Naive thymus-derived CD8-positive, alpha-beta T cell (primary cell): Measurements from ENCODE around the gene ZNF598. TPM values are rescaled to one million over a fixed set of nuclear protein-coding genes. Genes with fewer than 3 reads are reported as not detected.
A peak's percentile ranks its signal among the peaks of the same experiment; 100 is the strongest.

ENCODE experiments used
- ATAC-seq, 2 donors: fragments of 150-1000 bp; cut with Tn5 transposase in 1 of 2; sonication (Bioruptor Pico), chemical (Tn5 transposase) in 1 of 2; 1 replicate in 1 of 2; 2 replicates in 1 of 2; pipeline ENCODE4 v1.10.0; 2021; ENCODE audit warnings: mild to moderate bottlenecking in 2 of 2, moderate library complexity in 2 of 2
- POLR2A ChIA-PET: fragments of 350-600 bp; sonication (Branson Sonifier 250); formaldehyde crosslinking; loops from one replicate; lab custom pipeline; 2021; ENCODE audit warnings: antibody characterized with exemption; lab: Charles Lee
- DNase-seq, 10 donors: peaks; one replicate each; pipeline versions ENCODE4 v3.0.0 to v3.0.0-alpha.2; 2020 to 2022
- H3K27ac Mint-ChIP-seq, 10 donors: one replicate each; pipeline ENCODE4 v1.8.0; 2020 to 2022; ENCODE audit warnings: mild to moderate bottlenecking in 10 of 10, mixed read lengths in 10 of 10, moderate library complexity in 4 of 10, inconsistent platforms in 1 of 10
- H3K27me3 Mint-ChIP-seq, 5 donors: one replicate each; pipeline ENCODE4 v1.8.0; 2021 to 2022; ENCODE audit warnings: mixed read lengths in 5 of 5
- H3K36me3 Mint-ChIP-seq, 3 donors: one replicate each; pipeline ENCODE4 v1.8.0; 2020 to 2022; ENCODE audit warnings: mixed read lengths in 3 of 3, mild to moderate bottlenecking in 2 of 3, inconsistent platforms in 1 of 3
- H3K4me1 Mint-ChIP-seq, 4 donors: one replicate each; pipeline ENCODE4 v1.8.0; 2021 to 2022; ENCODE audit warnings: mixed read lengths in 4 of 4
- H3K4me3 Mint-ChIP-seq, 10 donors: one replicate each; pipeline ENCODE4 v1.8.0; 2020 to 2022; ENCODE audit warnings: mild to moderate bottlenecking in 10 of 10, mixed read lengths in 10 of 10, moderate library complexity in 6 of 10, inconsistent platforms in 1 of 10
- H3K9me3 Mint-ChIP-seq, 9 donors: one replicate each; pipeline ENCODE4 v1.8.0; 2020 to 2022; ENCODE audit warnings: mixed read lengths in 9 of 9, mild to moderate bottlenecking in 3 of 9, inconsistent platforms in 1 of 9, moderate library complexity in 1 of 9
- polyA plus RNA-seq, 3 donors: library from polyadenylated mRNA; unstranded; fragments of 300-500 nt; fragmentation: Illumina TruSeq; gene quantifications; one replicate each; pipeline ENCODE4 v1.2.3, GENCODE V29; 2021
- total RNA-seq, 8 experiments: library from RNA in 2 of 8; stranded (reverse) in 2 of 8; gene quantifications; one replicate each; pipeline ENCODE4 v1.2.3 and lab custom pipeline; 2021 to 2026

The ZNF598 gene
- total and polyA plus RNA-seq, 5 experiments from 2014 or later: 3.4 to 66.2 (median 10.0) TPM

DNA sequence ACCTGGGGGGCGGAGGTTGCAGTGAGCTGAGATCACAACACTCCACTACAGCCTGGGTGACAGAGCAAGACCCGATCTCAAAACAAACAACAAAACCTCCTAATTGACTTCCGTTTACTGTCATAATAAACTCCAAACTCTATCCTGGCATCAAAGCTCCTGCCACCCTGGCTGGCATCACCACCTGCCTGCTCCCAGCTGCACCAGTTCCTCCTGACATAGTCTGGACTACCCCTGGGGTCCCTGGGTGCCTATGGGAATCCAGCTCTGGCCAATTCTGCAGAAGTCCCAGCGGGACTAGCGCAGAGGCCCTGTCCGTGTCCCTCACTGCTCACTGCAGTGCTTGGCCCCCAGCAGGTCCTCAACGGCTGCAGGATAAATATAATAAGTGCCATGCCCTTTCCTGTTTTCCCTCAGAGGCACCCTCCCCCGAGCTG is 37.3 kb upstream of the ZNF598 start:
- no peak for DNase-seq
- H3K27ac Mint-ChIP-seq: peak overlapping the region in 9 of 10 donors; percentile 29 to 91 (median 74)
- ATAC-seq: no peak

DNA sequence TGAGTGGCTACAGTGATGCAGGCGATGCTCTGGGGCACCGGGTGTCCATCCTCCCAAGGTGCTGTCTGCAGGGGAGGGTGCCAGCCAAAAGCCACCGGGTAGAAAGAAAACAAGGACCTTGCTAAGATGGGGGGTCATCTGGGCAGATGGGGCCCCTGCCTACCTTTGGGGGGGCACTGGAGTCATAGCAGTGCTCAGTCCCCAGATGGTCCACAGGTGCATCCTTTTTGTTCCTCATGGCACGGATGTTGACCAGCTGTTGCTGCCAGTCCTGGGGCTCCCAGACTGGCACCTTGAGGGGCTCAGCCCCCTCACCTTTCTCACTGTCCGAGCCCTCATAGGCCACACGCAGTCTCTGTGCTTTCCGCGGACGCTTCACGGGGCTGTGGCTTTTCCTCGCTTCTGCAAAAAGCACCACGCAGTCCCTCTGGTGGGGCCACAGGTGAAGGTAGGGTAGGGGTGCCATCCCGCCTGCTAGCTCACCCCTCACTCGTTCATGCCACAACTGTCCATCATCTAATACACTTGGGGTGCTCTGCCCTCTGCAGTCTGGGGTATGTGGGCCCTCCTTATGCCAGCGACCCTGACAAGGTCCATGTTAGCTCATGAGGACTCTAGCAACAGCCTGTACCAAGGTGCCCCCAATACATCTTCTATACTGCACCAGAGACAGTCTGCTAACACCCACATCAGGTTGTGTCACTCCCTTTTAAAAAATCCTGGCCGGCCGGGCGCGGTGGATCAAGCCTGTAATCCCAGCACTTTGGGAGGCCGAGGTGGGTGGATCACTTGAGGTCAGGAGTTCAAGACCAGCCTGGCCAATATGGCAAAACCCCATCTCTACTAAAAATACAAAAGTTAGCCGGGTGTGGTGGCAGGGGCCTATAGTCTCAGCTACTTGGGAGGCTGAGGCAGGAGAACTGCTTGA is 36.6 kb upstream of the ZNF598 start:
- no peak for ATAC-seq
- H3K27ac Mint-ChIP-seq: peak overlapping the region in 1 of 10 donors; percentile 74
- H3K4me1 Mint-ChIP-seq: peaks cover 9 to 28% (median 21%) of the 10 kb centered on the region in 4 donors

More for the DNA sequence above, 37.3 kb upstream of the ZNF598 start:
- no peaks in the 10 kb centered on the region for H3K9me3 Mint-ChIP-seq
- peaks cover 9 to 29% (median 21%) of the 10 kb centered on the region in 4 donors for H3K4me1 Mint-ChIP-seq
- POLR2A ChIA-PET: interaction anchor here (0.6 to 2.5 kb wide), 7 partner anchors 16 to 108 kb away, joined by 3 to 36 read pairs (median 7); partner anchors contain the start of genes RPS2, TBL3, TRAF7 and ZNF598
- H3K4me3 Mint-ChIP-seq: peak overlapping the region; percentile 85 to 95 (median 93)
- peaks cover 0 to 16% (median 0%) of the 10 kb centered on the region in 3 donors for H3K36me3 Mint-ChIP-seq
- H3K27me3 Mint-ChIP-seq: no peaks in the 10 kb centered on the region

DNA sequence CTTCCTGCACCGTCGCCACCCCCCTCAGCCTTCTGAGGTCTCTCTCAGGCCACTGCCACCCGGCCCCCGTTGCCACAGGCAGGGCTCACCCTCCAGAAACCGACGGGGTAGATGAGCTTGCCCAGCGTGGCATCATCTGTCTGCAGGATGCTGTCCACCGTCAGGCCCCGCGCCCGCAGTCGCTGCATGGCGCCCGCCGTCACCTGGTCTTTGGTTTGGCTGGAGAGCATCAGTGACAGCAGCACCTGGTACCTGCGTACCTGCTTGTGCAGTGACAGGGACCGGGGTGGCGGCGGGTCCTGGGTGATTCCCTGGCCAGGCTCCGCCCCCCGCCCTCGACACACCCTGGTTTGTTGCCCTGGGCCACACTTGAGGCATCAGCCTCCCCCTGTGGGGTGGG is 34.9 kb upstream of the ZNF598 start:
- DNase-seq: no peak
- H3K27me3 Mint-ChIP-seq: no peaks in the 10 kb centered on the region
- no peaks in the 10 kb centered on the region for H3K9me3 Mint-ChIP-seq
- no peak overlapping the region for H3K4me3 Mint-ChIP-seq
- no peak for ATAC-seq
- peaks cover 8 to 23% (median 21%) of the 10 kb centered on the region in 4 donors for H3K4me1 Mint-ChIP-seq
- H3K36me3 Mint-ChIP-seq: no peaks in the 10 kb centered on the region
- peak overlapping the region in 1 of 10 donors; percentile 27 for H3K27ac Mint-ChIP-seq
- POLR2A ChIA-PET: interaction anchor here (0.6 to 0.7 kb wide), 2 partner anchors 9 to 661 kb away, joined by 3 to 5 read pairs; no protein-coding TSS in a partner anchor

More for the DNA sequence above, 36.6 kb upstream of the ZNF598 start:
- H3K9me3 Mint-ChIP-seq: no peaks in the 10 kb centered on the region
- H3K4me3 Mint-ChIP-seq: peak overlapping the region; percentile 85 to 95 (median 93)
- POLR2A ChIA-PET: interaction anchor here (0.6 to 2.5 kb wide), 8 partner anchors 15 to 108 kb away, joined by 3 to 36 read pairs (median 6); partner anchors contain the start of genes RPS2, TBL3, TRAF7 and ZNF598
- peaks cover 0 to 9% (median 0%) of the 10 kb centered on the region in 3 donors for H3K36me3 Mint-ChIP-seq
- no peak for DNase-seq
- H3K27me3 Mint-ChIP-seq: no peaks in the 10 kb centered on the region

DNA sequence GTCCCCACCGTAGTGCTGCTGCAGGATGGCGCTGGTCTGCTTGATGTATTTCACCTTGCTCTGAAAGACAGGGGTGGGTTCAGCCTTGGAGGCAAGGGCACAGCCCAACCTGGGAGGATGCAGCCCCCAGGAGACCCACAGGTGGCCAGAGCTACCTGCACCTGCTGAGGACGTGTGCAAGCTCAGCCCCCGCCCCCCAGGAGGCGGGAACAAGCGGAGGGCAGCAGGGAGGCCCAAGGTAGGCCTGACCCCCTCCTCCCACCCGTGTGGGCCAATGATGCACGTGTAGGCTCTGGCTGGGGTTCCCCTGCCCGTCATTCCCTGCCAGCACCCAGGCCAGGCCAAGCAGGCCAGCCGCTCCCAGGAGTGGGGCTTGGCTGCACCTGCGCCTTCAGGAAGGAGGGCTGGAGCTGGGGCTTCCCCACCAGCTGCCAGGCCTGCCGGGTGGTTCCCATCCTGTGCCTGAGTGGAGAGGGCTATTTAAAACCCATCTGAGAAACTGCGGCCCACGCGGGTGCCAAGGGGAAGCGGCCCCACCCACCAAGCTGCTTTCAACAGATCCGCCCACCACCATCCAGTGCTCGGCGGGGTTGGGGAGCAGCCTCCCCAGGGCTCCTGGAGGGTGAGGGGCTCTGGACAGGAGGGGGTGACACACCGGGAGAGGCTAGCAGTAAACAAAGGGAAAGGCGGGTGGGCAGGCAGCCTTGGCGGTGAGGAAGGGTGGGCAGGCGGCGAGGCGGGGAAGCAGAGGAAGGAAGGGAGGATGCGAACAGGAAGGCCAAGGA is 34.2 kb upstream of the ZNF598 start:
- ATAC-seq (no peak), DNase-seq (no peak)
- POLR2A ChIA-PET: interaction anchor here (0.6 to 0.9 kb wide), 3 partner anchors 8 to 111 kb away, joined by 3 read pairs; no protein-coding TSS in a partner anchor
- H3K4me1 Mint-ChIP-seq: peaks cover 8 to 19% (median 17%) of the 10 kb centered on the region in 4 donors
- H3K27ac Mint-ChIP-seq: no peak overlapping the region
- H3K4me3 Mint-ChIP-seq: no peak overlapping the region
- H3K9me3 Mint-ChIP-seq: no peaks in the 10 kb centered on the region
- no peaks in the 10 kb centered on the region for H3K36me3 Mint-ChIP-seq
- no peaks in the 10 kb centered on the region for H3K27me3 Mint-ChIP-seq

DNA sequence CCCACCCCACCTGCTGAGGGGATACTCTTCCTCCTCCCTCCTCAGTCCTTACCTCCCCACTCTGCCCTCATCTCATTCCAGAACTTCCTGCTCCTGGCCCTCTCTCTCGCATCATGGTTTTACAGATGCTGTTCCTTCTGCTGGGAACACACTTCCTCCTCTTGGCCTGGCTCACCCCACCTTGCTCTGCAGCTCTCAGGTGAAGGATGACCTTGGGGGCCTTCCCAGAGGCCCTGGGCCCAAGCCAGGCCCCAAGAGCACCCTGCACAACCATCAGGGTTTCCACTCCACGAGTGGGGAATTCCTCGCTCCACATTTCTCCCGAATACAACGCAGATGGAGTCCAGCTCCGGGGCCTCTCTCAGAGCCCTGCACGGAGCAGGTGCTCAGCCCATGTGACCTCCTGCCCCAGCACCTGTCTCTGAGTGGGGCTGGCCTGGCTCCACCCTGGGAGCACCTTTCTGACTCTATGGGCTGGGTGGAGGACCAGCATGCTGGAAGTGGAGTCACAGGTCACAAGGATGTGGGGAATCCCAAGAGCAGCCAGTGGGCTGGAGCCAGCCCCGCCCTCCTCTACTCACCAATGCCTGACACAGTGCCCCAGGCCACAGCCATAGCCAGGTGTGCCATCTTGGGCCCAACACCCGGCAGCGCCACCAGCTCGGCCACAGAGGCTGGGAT is 33.5 kb upstream of the ZNF598 start:
- Mint-ChIP-seq H3K4me1 (peaks cover 8 to 13% (median 10%) of the 10 kb centered on the region in 4 donors), H3K36me3 (no peaks in the 10 kb centered on the region), H3K4me3 (no peak overlapping the region), H3K9me3 (no peaks in the 10 kb centered on the region), H3K27ac (peak overlapping the region in 1 of 10 donors; percentile 14), H3K27me3 (no peaks in the 10 kb centered on the region)
- no peak for ATAC-seq
- DNase-seq: no peak
- POLR2A ChIA-PET: interaction anchor here (0.6 to 0.9 kb wide), 2 partner anchors 19 to 112 kb away, joined by 3 read pairs; no protein-coding TSS in a partner anchor

DNA sequence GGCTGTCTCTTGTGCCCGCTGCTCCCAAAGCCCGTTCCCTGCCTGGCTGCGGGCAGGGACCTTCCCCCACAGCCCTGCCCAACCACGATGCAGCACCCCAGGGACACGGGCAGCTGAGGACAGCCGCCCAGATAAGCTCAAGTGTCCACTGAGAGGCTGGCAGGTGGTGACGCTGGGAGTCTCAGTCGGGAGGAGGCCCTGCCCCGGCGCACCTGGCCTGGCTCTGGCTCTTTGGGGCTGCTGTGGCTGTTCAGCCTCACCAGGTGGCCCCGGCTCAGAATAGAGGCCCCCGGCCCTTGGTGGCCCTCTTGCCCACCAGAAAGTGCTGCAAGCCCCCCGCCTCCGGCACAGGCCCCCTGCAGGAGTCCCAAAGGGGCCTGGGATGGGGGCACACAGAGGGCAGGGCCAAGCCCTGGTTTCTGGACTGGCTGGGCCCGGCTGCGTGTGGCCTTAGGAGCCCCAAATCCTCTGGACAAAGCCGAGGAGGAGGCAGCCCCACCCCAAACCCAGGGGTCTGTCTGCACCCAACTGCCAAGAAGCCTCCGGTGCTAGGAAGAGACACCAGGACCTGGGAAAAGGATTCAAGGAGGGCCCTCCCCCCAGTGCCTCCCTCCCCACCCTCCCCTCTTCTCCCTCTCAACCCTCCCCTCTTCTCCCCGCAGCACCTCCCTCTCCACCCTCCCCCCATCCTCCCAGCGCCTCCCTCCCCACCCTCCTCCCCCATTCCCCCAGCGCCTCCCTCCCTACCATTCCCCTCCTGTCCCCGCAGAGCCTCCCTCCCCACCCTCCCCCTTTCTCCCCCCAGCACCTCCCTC is 32.8 kb upstream of the ZNF598 start:
- H3K36me3 Mint-ChIP-seq: no peaks in the 10 kb centered on the region
- ATAC-seq (no peak), DNase-seq (no peak)
- H3K9me3 Mint-ChIP-seq: no peaks in the 10 kb centered on the region
- H3K4me3 Mint-ChIP-seq: no peak overlapping the region
- no peak overlapping the region for H3K27ac Mint-ChIP-seq
- H3K27me3 Mint-ChIP-seq: no peaks in the 10 kb centered on the region
- POLR2A ChIA-PET: no interaction called here
- H3K4me1 Mint-ChIP-seq: peaks cover 8 to 12% (median 9%) of the 10 kb centered on the region in 4 donors

DNA sequence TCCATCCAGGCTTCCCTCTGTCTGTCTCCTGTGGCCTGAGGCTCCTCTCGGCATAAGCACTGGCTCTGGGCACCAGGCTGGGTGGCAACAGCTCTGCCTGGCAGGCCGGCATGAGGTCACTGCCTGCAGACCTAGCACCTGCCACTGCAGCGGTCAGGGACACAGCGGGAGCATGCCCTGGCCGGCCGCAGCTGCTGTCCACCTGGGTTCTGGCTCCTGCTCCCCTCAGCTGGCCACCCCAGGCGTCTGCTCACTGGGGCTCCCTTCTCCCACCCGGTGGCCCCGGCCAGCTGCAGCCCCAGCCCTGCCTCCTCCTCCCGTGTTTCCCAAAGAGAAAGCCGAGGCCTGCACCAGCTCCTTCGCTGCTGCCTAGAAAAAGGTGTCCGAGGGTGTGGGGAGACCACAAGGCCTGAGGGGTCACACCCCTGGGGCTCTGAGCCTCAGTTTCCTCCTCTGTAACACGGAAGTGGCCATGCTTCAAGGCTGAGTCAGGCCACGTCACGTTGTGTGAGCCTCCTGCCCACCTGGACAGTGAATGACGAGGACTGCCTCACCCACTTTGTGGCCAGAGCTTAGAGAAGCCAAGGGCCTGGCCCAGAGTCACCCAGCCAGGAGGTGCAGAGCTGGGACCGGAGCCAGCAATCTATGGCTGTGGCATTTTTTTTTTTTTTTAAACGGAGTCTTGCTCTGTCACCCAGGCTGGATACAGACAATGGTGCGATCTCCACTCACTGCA is 31.3 kb upstream of the ZNF598 start:
- no peaks in the 10 kb centered on the region for H3K27me3 Mint-ChIP-seq
- H3K36me3 Mint-ChIP-seq: no peaks in the 10 kb centered on the region
- H3K9me3 Mint-ChIP-seq: no peaks in the 10 kb centered on the region
- no peak overlapping the region for H3K27ac Mint-ChIP-seq
- DNase-seq (no peak), ATAC-seq (no peak)
- POLR2A ChIA-PET: no interaction called here
- H3K4me1 Mint-ChIP-seq: peaks cover 0 to 1% (median 0%) of the 10 kb centered on the region in 4 donors
- no peak overlapping the region for H3K4me3 Mint-ChIP-seq

DNA sequence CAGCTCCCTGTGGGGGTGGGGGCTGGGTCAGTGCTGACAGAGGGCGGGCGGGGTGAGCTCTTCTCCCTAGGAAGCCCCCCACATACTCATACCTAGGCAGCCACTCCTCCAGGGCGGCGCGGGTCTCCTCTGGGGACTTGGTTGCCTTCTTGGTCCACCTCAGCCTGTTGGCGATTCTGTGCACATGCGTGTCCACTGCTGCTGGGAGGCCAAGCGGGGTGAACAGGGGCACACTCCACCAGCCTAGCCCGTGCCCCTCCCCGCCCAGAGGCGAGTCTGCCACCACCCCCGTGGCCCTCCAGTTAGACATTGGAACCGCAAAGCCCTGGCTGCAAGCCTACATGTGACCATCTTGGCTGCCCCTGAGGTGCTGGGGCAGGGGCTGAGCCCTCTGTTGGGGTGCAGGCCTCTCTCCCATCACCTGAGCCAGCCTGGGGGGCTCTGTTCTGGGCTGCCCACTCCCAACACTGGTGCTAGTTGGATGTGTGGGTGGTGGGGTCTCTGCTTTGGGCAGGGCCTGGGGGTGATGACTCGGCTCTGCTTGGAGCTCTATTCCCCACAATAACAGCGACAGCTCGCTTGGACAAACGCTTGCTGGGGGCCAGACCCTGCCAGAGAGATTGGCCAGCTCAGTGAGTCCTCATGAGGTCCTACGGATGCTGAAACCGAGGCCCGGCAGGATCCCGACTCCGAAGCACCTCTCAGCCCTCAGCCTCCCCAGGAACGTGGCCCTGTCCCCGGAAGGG is 30.6 kb upstream of the ZNF598 start:
- H3K9me3 Mint-ChIP-seq: no peaks in the 10 kb centered on the region
- POLR2A ChIA-PET: interaction anchor here (0.7 kb wide), 1 partner anchor 455 kb away, joined by 3 read pairs; no protein-coding TSS in a partner anchor
- ATAC-seq: no peak

DNA sequence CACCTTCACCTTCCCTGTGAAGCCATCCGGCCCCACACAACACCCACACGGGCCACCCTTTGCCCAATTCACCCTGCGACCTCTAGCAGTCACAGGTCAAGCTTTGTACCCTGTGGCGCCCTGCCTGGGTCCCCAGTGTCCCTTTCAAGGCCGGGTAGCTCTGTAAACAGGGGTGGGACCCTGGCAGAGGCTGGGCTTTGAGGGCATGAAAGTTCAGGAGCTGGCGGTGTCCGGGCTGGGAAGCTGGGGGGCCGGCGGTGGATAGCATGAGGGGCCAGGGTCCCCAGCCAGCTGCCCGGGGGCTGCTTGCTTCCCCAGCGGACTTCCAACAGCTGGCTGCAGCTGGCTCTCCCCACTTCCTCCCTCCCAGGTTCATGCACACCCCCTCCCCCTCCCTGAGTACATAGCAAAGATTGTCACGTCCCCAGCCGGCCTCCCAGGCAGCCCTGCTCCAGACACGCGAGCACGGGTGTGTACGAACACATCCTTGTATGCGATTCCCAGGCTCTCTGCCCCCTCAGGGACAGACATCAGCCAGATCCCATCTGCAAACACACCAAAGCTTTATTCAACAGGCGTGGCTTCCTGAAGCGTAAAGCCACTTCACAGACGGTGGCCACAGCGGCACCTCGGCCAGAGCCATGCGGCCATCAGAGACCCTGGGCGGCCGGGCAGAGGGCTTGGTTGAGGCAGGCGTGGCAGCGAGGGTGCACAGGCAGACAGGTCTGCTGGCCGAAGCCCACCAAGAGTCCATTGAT is 29.8 kb upstream of the ZNF598 start:
- Mint-ChIP-seq H3K27me3 (no peaks in the 10 kb centered on the region), H3K4me1 (peaks cover 0 to 1% (median under 1%) of the 10 kb centered on the region in 4 donors), H3K27ac (peak overlapping the region in 1 of 10 donors; percentile 38), H3K36me3 (no peaks in the 10 kb centered on the region), H3K4me3 (no peak overlapping the region), H3K9me3 (no peaks in the 10 kb centered on the region)
- POLR2A ChIA-PET: interaction anchor here (0.7 kb wide), 1 partner anchor 456 kb away, joined by 3 read pairs; no protein-coding TSS in a partner anchor
- no peak for DNase-seq
- no peak for ATAC-seq

More for the DNA sequence above, 30.6 kb upstream of the ZNF598 start:
- Mint-ChIP-seq H3K27ac (no peak overlapping the region), H3K4me1 (peaks cover 0 to 1% (median 0%) of the 10 kb centered on the region in 4 donors), H3K36me3 (no peaks in the 10 kb centered on the region), H3K4me3 (no peak overlapping the region), H3K27me3 (no peaks in the 10 kb centered on the region)
- no peak for DNase-seq
